Suppressor macrophage treated with lipopolysaccharide for 1 hour (primary cell): Measurements from ENCODE around the gene NDUFA8.

Experiments
- DNase-seq, 3 donors: peaks; one replicate each; pipeline ENCODE4 v3.0.0-alpha.2; 2020 to 2022

NDUFA8 gene

DNA sequence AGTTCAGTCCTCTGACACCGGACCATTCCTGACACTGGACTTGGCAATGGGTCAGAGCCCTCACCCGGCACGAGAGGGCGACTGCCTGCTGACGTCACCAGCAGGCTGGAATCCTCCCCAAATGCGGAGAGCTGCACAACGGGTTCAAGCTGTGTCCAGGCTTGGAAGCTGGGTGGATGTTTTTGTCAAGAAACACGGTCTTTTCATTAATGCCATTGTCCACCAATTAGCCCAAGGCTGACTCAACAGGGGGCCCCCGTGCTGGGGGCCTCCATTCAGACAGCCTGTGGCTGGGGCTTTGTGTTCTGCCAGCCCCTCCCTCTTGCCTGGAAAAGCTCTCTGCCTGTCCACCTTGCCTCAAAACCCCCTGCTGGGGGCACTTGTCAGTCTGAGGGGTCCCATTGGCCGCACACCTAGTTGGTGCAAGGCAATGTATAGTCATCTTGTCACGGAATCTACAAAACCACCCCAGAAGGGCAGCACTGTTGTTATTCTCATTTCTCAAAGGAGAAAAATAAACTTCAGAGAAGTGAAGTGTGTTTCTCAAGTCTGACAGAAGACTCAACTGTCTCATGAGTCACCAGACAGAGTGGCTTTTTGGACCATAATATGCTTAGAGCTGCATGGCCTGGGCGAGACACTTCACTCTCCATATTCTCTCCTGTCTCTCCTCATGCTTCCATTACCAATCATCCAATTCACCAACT, 24.6 kb downstream of the NDUFA8 start:
- no peak for DNase-seq

DNA sequence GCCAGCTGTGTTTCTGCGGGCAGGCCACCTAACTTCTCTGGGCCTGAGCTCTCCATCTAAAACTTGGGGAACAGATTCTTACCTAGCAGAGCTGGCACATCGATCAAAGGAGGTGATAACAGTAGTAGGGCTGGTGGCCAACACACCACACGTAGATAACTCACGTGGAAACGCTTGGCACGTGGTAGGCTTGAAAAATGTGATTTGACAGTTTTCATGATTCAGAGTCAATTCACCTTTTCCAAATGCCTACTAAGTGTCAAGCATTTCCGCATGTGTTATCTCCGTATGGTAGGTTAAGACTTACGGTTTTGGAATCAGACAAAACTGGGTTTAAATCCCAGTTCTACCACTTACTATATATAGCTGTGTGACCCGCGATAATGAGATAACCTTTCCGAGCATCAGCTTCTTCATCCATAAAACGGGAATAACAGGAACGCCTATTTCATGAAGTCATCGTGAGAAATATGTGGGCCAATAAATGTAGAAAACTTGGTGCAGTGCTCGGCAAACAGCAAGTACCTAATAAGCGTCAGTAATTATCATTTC, 25.5 kb downstream of the NDUFA8 start:
- DNase-seq = no peak

DNA sequence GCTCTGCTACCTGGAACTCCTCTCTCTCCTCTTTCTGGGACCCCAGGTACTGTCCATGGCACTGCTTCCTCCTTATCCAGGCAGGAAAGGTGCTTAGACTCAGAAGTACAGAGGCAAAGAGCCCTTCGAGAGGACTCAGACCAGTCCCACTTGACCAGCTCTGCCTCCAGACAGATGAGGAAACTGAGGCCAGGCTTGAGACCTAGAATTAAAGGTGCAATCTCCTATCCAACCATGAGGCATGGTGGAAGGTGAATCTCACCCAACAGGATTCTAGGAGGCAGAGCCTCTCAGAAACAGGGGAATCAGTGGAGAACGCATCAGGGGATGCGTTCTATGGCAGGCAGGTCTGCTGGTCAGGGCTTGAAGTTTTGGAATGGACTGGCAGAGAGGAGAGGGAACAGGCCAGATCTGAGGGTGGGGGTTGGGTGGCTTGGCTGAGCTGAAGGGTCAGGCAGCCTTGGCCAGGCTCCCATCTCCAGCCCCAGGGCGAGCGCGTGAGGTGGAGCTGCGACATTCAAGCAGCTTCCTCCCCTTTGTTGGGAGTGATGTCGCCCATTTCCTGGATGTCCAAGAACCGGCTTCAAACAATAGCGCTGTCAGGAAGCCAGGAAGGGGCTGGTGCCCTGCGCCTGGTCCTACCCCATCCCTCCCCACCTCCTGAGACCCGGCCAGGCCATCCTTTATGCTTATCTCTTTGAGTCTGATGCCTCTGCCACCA, 26.2 kb downstream of the NDUFA8 start:
- DNase-seq = no peak

DNA sequence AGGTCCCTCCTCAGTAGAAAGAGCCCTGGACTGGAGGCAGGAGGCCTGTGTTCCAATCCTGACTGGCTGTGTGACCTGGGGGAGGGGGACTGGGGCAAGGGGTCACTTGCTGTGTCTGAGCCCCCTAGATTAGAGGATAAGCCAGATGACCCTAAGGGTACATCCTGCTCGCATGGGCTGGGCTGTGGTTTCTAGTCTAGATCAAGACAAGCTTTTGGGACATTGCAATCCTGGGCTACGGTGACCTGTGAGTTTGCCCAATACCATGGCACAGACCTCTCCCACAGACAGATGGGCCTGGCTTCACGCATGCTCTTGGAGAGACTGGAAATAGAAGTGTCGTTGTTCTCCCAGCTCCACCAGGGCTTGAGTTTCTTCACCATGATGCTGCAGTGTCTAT, 27.0 kb downstream of the NDUFA8 start:
- DNase-seq = no peak

DNA sequence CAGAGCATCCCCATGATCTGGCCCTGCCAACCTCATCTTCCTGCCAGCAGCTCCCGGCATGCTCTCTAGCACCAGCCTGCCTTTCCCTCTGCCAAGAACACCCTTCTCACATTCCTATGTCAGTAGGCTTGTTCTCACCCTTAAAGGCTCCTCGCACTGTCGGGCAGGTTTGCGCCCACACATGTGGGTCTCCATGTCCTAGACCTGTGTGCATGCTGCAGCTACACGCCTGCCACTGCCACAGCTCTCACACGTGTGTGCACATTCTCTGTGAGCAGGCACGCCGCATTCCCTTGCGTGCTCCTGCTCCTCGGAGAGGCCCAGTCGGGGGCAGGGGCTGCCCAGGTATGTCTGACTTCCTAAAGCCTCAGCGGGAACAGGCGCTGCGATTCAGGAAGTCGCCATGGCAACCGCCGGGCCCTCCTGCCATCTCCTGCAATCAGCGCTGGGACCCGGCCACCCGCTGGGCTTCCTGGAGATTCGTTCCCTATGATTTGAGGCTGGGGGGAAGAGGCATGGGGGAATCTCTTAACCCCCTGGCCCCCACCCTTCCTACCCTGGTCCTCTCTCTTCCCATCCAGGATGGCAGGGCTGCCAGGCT, 28.1 kb downstream of the NDUFA8 start:
- no peak for DNase-seq

DNA sequence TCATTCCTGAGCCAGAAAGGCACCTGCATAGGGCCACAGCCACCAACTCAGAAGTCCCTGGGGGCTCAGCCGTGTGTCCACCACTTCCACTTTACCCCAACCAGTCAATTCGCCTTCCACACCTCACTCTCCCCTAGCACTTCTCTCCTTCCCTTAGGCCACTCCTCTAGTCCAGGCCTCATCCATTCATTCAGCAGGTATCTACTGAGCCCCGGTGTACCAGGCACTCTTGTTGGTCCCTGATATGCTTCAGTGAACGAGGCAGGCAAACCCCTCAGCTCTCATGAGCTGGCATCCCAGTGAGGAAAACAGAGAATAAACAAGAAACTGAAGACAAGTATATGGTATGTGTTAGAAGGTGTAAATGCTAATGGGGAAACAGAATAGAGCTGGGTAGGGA, 28.7 kb downstream of the NDUFA8 start:
- no peak for DNase-seq

DNA sequence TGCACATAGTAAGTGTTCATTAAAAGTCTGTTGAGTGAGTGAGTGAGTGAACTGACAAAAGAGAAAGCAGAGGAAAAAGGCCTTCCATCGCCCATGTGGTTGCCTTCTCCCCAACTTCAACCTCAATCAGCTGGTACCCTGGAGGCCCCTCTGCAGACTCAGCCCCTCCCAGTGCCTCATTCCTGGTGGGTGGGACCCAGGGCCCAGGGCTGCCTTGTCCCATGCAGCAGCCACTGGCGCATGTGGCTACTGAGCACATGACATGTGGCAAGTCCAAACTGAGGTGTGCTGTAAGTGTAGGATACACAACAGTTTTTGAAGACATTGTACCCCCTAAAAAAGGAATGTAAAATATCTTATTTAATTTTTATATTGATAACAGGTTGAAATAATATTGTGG, 29.6 kb downstream of the NDUFA8 start:
- no peak for DNase-seq

DNA sequence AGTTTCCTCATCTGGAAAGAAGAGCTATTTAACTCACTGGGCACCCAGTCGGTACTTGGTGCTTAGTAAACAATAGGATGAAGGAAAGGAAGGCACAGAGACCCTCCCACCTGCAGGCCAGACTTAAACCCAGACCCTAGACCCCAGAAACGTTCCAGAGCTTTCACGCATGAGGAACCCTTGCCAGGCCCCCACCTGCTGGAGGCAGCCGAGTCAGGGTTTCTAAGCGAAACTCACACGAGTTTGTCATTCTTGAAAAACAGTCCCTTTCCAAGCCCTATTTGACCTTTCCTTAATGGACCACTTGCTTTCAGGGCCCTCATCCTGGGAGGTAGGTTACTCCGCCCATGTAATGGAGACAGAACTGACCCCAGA, 30.6 kb downstream of the NDUFA8 start:
- no peak for DNase-seq

DNA sequence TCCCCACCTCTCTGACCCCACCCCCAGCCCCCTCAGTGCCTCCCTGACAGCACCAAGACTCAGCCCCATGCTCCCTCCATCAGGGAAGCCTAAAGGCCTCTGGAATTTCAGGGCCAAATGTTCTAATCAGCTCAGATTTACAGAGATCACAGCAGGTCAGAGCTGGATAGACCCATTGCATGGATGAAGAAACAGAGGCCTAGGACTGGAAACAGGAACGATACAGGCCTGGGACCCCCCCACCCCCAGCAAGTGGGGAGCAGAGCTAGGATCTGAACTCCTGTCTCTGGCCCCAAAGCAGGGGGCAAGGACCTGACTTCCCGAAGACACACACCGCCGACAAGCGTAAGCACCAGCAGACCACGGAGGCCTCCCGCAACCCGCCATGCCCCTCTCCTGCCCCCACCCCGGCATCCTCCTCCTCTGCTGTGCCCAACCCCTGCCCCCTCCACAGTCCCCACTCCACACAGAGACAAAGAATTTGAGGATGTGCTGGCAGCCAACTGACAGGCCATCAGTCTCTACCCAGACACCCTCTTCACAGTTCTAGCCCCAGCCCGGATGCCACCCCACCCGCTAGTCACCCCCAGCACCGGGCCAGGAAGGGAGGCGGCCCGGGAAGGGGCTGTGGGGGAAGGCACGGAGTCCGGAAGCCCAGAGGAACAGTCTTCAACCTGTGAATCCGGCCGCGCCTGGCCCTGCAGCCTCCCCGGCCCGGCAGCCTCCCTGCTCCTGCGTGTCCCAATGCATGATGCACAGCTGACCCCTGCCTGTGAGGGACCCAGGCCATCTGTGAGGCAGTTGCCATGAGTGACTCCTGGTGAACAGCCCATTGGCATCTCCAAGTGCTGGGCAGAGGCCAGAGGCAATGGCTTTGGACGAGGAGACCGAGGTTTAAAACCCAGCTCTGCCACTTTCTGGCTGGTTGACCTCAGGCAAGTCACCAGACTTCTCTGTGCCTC, 31.3 kb downstream of the NDUFA8 start:
- DNase-seq = no peak

DNA sequence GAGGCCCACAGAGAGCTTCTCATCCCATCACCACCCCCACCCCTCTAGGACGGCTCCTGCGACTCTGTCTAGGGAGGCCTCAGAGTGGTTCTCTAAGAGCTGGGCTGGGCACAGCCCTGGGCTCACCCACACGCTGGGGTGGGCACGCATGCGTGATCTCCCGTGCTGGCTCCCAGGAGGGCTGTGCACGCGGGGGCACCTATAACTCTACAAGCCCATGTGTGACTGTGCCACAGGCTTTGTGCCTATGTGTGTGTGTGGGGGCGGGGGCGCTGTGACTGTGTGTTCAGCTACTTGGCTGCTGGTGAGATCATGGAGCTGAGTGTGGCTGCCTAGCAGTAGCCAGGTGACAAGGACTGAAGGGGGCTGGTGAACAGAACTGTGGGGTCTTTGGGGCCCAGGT, 32.2 kb downstream of the NDUFA8 start:
- DNase-seq = no peak

DNA sequence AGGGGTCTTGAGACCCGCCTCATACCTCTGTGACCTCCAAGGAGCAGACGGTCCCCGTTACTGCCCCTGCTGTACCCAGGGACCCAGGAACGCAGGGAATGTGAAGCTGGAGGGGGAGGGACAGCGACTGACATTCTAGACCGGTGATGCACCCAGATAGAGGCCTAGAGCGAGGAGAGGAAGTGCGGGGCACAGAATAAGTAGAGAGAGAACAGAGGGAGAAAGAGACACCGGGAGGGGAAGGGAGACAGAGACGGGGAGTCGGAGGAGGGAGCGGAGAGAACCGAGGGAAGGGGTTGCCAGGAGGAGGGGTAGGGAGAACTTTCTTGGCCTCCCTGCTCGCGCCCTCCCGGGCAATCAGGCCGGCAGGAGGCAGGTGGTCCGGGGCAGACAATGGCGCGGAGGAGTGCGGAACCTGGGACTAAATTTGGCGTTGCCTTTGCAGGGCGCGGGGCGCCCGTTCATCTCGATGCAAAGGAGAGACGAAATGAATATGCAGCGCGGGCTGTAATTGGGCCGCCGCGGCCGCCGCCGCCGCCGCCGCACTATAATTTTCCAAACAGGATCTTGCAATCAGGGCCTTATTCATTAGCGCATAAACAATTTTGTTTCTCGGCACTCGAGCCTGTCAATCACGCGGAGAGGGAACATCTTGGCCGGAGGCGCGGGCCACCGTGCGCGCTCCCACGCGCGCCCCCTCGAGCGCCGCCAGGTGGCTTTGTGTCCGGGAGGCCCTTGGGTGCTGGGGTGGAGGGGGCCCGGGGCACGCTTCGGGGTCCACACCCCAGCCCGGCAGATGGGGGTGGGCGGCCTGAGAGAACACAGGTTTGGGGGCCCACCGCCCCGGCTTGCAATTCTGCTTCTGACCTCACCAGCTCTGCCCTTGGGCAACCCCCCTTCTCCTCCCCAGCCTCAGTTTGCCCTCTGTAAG, 33.0 kb downstream of the NDUFA8 start:
- peak in 1 of 3 donors; percentile 6 for DNase-seq

DNA sequence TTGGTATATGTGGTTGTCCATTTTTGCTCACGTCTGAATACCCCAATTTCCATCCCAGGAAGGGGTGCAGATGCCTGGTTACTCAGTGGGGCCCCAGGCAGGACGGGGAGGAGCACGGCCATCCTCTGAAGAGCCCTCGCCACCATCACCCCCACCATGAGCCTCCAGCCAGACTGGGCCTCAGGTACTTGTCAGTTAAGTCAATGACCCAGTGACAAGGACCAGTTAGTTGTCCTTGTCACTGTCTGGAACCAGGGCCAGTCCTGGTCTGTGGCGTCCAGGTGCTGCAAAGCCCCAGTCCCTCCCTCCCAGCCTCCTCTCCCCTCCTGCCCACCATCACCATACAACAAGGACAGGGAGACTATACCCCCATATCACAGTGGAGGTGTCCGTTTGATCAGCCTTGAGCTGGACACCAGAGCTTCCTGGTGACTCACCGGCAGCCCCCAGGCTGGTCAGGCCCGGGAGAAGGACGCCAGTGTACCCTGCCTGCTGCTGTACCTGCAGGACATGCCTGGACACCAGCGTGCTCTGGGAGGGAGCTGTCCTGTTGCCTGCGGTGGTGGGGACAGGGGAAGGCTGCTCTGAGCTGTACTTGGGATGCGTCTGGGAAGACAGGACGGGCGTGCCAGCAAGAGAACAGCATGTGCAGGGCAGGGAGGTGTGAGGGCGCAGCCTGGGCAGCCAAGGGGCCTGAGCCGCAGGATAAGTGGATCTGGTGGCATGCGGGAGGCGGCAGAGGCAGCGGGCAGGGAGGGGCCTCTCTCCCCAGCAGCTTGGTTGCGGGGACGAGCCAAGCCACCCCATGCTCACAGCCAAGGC, 33.9 kb downstream of the NDUFA8 start:
- DNase-seq = no peak

DNA sequence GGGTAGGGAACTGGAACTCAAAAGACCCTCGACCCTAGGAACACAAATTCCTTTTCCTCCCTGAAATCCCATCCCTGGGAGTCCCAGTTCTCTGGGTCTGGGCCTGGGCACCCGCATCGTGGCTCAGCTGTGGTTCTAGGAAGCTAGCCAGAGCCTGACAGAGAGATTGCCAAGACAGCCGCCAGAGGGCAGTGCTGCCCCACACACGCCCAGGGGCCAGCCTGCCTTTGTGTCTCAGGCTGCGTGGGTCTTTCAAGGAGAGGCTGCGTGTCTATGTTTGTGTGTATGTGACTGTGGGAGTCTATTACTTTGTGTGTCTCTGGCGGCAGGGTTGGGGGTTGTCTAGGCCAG, 34.4 kb downstream of the NDUFA8 start:
- peak; percentile 82 to 88 (median 86) for DNase-seq

DNA sequence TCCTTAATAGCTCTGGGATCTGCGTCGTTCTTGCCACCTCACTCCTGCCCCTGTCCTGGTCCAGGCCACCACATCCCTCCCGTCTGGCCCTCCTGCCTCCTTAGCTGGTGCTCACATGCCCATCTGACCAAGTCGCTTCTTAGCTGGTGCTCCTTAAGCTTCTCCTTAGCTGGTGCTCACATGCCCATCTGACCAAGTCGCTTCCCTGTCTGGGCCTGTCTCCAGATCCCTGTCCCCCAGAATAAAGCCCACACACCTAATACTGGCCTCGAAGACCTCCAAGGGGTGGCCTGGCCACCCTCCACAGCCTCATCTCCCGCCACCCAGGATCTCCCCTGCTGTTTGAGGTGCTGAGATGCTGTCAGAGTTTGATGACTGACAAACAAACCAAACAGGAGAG, 35.1 kb downstream of the NDUFA8 start:
- DNase-seq = no peak

DNA sequence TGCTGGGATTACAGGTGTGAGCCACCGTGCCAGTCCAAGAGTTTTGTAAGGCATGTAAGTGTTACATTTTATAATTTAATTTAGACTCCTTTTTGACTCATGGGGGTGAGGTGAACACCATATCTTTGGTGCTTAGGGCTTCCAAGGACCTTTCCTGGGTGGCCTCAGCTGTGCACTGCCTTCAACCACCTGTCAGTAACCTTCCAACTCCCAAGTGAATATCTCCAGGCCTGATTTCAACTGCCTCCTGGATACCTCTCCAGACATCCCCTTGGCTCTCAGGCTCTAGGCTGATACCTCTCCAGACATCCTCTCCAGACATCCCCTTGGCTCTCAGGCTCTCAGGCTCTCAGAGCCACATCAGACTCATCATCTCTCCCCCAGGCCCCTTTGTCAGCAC, 35.5 kb downstream of the NDUFA8 start:
- no peak for DNase-seq

DNA sequence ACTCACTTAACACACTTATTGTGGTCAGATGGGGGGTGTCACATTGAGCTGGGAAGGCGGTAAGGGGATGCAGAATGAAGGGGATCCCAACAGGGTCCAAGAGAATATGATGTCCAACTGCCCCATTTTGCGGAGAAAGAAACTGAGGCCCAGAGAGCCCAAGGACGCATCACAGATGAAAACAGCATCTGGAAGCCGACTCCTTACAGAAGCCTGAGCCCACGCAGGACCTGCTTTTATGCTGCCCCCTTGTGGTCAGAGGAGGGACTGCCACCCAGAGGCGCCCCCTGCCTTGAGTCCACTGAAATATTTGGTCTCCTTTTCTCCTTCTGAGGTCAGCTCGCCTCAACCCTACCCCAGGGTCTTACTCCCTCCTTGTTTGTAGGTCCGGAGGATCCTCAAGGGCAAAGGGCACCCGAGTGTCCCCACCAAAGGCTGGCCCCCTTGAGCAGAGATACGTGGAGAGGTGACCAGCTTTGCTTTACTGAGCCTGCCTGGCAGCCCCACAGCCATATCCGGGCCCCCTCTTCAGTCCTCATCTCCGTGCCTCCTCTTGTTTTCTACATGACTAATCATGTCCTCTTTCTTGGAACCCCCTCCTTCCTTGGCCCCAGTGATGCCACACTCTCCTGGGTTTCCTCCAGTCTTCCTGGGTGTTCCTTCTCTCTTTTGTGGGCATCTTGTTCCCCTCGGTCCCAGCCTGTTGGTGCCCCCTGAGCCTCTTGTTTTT, 36.5 kb downstream of the NDUFA8 start:
- DNase-seq = peak; percentile 79 to 84 (median 83)

DNA sequence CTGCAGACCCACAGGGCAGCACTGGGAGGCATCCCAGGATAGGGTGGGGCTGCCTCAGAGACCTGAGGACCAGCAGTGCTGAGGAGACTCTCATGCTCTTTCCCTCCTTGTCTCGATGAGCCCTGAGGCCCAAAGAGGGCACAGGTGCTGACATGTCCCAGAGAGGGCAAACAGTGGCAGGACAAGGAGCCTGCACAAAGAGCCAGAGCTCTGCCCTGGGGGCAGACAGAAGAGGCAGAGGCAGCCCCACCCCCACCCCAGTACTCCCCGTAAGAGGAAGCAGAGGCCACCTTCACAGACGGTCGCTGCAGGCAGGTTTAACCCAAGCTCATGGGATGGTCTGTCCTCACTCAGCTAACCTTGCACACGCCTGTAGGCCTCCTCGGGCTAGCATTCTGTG, 37.1 kb downstream of the NDUFA8 start:
- DNase-seq = no peak

DNA sequence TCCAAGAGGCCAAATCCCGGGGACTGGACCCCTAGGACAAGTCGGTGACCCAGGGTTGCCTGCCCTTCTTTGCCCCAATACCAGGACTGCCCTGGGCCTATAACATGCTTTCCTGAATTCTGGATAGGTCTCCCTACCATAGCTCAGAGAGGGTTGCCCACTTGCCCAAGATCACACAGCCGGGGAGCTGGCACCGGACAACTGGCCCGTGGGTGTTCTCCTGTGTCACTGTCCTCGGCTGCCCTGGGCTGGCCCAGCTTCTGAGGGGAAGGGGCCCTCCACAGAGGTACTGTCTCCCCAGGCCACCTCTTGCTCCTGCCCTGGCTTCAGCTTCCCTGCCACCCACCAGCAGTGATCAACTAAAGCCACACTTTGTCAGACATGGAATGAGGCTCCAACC, 37.6 kb downstream of the NDUFA8 start:
- no peak for DNase-seq

DNA sequence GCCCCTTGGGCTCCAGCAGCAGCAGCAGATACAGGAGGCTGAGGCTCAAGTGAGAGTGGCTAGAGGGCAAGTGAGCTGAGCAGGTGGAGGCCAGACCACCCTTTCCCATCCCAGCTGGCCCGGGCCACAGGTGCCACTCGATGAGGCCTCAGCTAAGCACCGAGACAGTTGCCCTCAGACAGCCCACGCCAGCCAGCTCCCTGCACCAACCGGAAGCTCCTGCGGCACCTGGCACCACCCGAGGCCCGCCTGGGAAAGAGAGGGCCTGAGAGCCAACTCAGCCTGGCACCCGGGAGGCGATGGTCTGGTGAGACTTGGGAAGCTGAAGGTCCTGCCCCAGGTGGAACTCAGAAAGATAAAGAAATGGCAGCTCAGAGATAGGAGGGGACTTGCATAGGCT, 38.2 kb downstream of the NDUFA8 start:
- no peak for DNase-seq
